ENCODE results near the gene PADI6.

GRCh38 chr1:17419626-17420328 is 47.8 kb downstream of the PADI6 start:
- peak; percentile 99 for TF ChIP-seq CTCF (IDR thresholded peaks at IDR 0.05; ENCODE audit: poor library complexity)
- TF ChIP-seq EZH2 (IDR thresholded peaks at IDR 0.05; ENCODE audit: borderline replicate concordance), result no peak

All from hepatocyte (in vitro differentiated cells).